Fibroblast of lung (primary cell): ENCODE results near the gene ELMOD3.

Source experiments
- CTCF ChIP-seq, 2 donors: IDR thresholded peaks in 1 of 2; conservative IDR thresholded peaks in 1 of 2; 1 replicate in 1 of 2; 2 replicates in 1 of 2; pipeline ENCODE4 v1.5.1; 2011 to 2012; ENCODE audit warnings: low read length in 2 of 2, control low read depth in 1 of 2, inconsistent platforms in 1 of 2, low read depth in 1 of 2, mild to moderate bottlenecking in 1 of 2
- EZH2 ChIP-seq: IDR thresholded peaks from 2 replicates; pipeline ENCODE4 v1.5.1; 2012; ENCODE audit warnings: low read length, control low read depth, mild to moderate bottlenecking; ENCODE audit errors: missing control alignments

- TF ChIP-seq CTCF (conservative IDR thresholded peaks at IDR 0.05 in 1 of 2, IDR thresholded peaks at IDR 0.05 in 1 of 2; ENCODE audit: low read depth in 1 of 2, low read length in 2 of 2) (no peak), EZH2 (no peak)
Measured at GRCh38 chr2:85341269-85342029, 13.1 kb upstream of the ELMOD3 start.
